Measurements from ENCODE around the gene GATA2.

GATA2 gene

GRCh38 chr3:128482666-128483656, 10.0 kb downstream of the GATA2 start:
- Histone ChIP-seq H3K36me3 (ENCODE audit: control insufficient read depth in 4 of 4, insufficient read depth in 4 of 4, low read length in 3 of 4) (peaks cover 6 to 68% (median 48%) of the 10 kb centered on the region in 4 experiments), H3K4me3 (ENCODE audit: control insufficient read depth in 1 of 7, extremely low read depth in 1 of 7, insufficient read depth in 4 of 7, low read depth in 2 of 7, low read length in 6 of 7) (peak overlapping the region in 6 of 7 experiments; percentile 54 to 98 (median 88)), H3K27me3 (replicated peaks in 2 of 5; ENCODE audit: control insufficient read depth in 4 of 5, insufficient read depth in 5 of 5, low read length in 4 of 5) (no peaks in the 10 kb centered on the region), H3K9me3 (ENCODE audit: control extremely low read depth in 1 of 5, control insufficient read depth in 4 of 5, insufficient read depth in 2 of 5, low read depth in 1 of 5, low read length in 4 of 5) (no peaks in the 10 kb centered on the region), H3K4me1 (ENCODE audit: control extremely low read depth in 1 of 4, control insufficient read depth in 4 of 4, insufficient read depth in 4 of 4, low read length in 3 of 4) (peaks cover 6 to 74% (median 67%) of the 10 kb centered on the region in 4 experiments), H3K27ac (ENCODE audit: insufficient read depth in 1 of 2, low read depth in 1 of 2, low read length in 2 of 2, poor library complexity in 1 of 2, severe bottlenecking in 2 of 2) (peak overlapping the region; percentile 83 to 93)
- POLR2A ChIA-PET: interaction anchor here (0.7 to 2.4 kb wide), 8 partner anchors 10 to 126 kb away, joined by 3 to 15 read pairs (median 4); partner anchors contain the start of genes DNAJB8 and GATA2
- whole genome bisulfite sequencing (ENCODE audit: insufficient coverage): 0% methylated on average over 11 of the region's 33 CpGs
- peak; percentile 98 to 99 (median 99) for DNase-seq
- CTCF ChIA-PET: interaction anchor here (0.8 to 6.7 kb wide), 23 partner anchors 8 to 387 kb away, joined by 3 to 34 read pairs (median 5); partner anchors contain the start of gene GATA2

- 70% methylated on average over 11 of the region's 11 CpGs for WGBS (ENCODE audit: insufficient coverage)
- DNase-seq: no peak
- Histone ChIP-seq H3K4me3 (ENCODE audit: control insufficient read depth in 1 of 7, extremely low read depth in 1 of 7, insufficient read depth in 4 of 7, low read depth in 2 of 7, low read length in 6 of 7) (peak overlapping the region in 6 of 7 experiments; percentile 37 to 98 (median 62)), H3K4me1 (ENCODE audit: control extremely low read depth in 1 of 4, control insufficient read depth in 4 of 4, insufficient read depth in 4 of 4, low read length in 3 of 4) (peaks cover 6 to 73% (median 65%) of the 10 kb centered on the region in 4 experiments), H3K27ac (ENCODE audit: insufficient read depth in 1 of 2, low read depth in 1 of 2, low read length in 2 of 2, poor library complexity in 1 of 2, severe bottlenecking in 2 of 2) (peak overlapping the region; percentile 33 to 93), H3K9me3 (ENCODE audit: control extremely low read depth in 1 of 5, control insufficient read depth in 4 of 5, insufficient read depth in 2 of 5, low read depth in 1 of 5, low read length in 4 of 5) (no peaks in the 10 kb centered on the region), H3K36me3 (ENCODE audit: control insufficient read depth in 4 of 4, insufficient read depth in 4 of 4, low read length in 3 of 4) (peaks cover 6 to 68% (median 48%) of the 10 kb centered on the region in 4 experiments), H3K27me3 (replicated peaks in 2 of 5; ENCODE audit: control insufficient read depth in 4 of 5, insufficient read depth in 5 of 5, low read length in 4 of 5) (no peaks in the 10 kb centered on the region)
- POLR2A ChIA-PET: interaction anchor here (1.2 to 2.4 kb wide), 3 partner anchors 10 to 33 kb away, joined by 3 to 15 read pairs (median 4); partner anchors contain the start of gene GATA2
- CTCF ChIA-PET: interaction anchor here (0.6 to 6.7 kb wide), 18 partner anchors 7 to 126 kb away, joined by 3 to 34 read pairs (median 6); no protein-coding TSS in a partner anchor
These were observed 10.8 kb downstream of the GATA2 start for GRCh38 chr3:128482175-128482574.

DNA sequence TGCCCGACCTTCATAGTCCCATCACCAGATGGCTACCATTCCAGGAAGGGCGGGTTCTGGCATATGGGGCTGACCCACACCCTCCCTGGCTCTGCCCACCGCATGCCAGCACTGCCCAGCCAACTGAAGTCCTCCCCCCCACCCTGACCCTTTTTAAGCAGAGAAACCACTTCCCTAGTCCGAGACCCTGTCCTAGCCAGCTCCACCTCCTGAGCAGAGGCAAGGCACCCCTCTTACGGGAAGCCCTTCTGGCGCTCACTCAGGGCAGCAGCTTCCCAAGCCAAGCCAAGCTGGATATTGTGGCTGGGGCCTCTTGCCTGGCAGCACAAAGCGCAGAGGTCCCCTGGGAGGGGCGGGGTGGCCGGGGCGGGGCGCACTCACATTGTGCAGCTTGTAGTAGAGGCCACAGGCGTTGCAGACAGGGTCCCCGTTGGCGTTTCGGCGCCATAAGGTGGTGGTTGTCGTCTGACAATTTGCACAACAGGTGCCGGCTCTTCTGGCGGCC, 11.5 kb downstream of the GATA2 start:
- Histone ChIP-seq H3K27me3 (replicated peaks in 2 of 5; ENCODE audit: control insufficient read depth in 4 of 5, insufficient read depth in 5 of 5, low read length in 4 of 5) (no peaks in the 10 kb centered on the region), H3K36me3 (ENCODE audit: control insufficient read depth in 4 of 4, insufficient read depth in 4 of 4, low read length in 3 of 4) (peaks cover 6 to 63% (median 46%) of the 10 kb centered on the region in 4 experiments), H3K9me3 (ENCODE audit: control extremely low read depth in 1 of 5, control insufficient read depth in 4 of 5, insufficient read depth in 2 of 5, low read depth in 1 of 5, low read length in 4 of 5) (no peaks in the 10 kb centered on the region), H3K4me3 (ENCODE audit: control insufficient read depth in 1 of 7, extremely low read depth in 1 of 7, insufficient read depth in 4 of 7, low read depth in 2 of 7, low read length in 6 of 7) (peak overlapping the region in 2 of 7 experiments; percentile 4 to 11), H3K4me1 (ENCODE audit: control extremely low read depth in 1 of 4, control insufficient read depth in 4 of 4, insufficient read depth in 4 of 4, low read length in 3 of 4) (peaks cover 6 to 75% (median 65%) of the 10 kb centered on the region in 4 experiments), H3K27ac (ENCODE audit: insufficient read depth in 1 of 2, low read depth in 1 of 2, low read length in 2 of 2, poor library complexity in 1 of 2, severe bottlenecking in 2 of 2) (peak overlapping the region in 1 of 2 experiments; percentile 93)
- peak in 1 of 3 donors; percentile 40 for DNase-seq
- ChIA-PET CTCF (interaction anchor here (0.6 to 6.7 kb wide), 13 partner anchors 8 to 126 kb away, joined by 3 to 34 read pairs (median 6); no protein-coding TSS in a partner anchor), POLR2A (interaction anchor here (0.6 to 2.4 kb wide), 2 partner anchors 11 to 19 kb away, joined by 4 to 15 read pairs; partner anchors contain the start of gene GATA2)
- WGBS (ENCODE audit: insufficient coverage): 61% methylated on average over 17 of the region's 19 CpGs

GRCh38 chr3:128480717-128481437, 12.1 kb downstream of the GATA2 start:
- ChIA-PET CTCF (interaction anchor here (1.9 to 4.6 kb wide), 7 partner anchors 8 to 54 kb away, joined by 5 to 33 read pairs (median 7); no protein-coding TSS in a partner anchor), POLR2A (interaction anchor here (0.6 kb wide), 1 partner anchor 19 kb away, joined by 4 read pairs; no protein-coding TSS in a partner anchor)
- 90% methylated on average over 25 of the region's 27 CpGs for WGBS (ENCODE audit: insufficient coverage)
- no peak for DNase-seq
- Histone ChIP-seq H3K9me3 (ENCODE audit: control extremely low read depth in 1 of 5, control insufficient read depth in 4 of 5, insufficient read depth in 2 of 5, low read depth in 1 of 5, low read length in 4 of 5) (no peaks in the 10 kb centered on the region), H3K4me1 (ENCODE audit: control extremely low read depth in 1 of 4, control insufficient read depth in 4 of 4, insufficient read depth in 4 of 4, low read length in 3 of 4) (peaks cover 6 to 76% (median 64%) of the 10 kb centered on the region in 4 experiments), H3K36me3 (ENCODE audit: control insufficient read depth in 4 of 4, insufficient read depth in 4 of 4, low read length in 3 of 4) (peaks cover 6 to 57% (median 40%) of the 10 kb centered on the region in 4 experiments), H3K27ac (ENCODE audit: insufficient read depth in 1 of 2, low read depth in 1 of 2, low read length in 2 of 2, poor library complexity in 1 of 2, severe bottlenecking in 2 of 2) (peak overlapping the region in 1 of 2 experiments; percentile 93), H3K4me3 (ENCODE audit: control insufficient read depth in 1 of 7, extremely low read depth in 1 of 7, insufficient read depth in 4 of 7, low read depth in 2 of 7, low read length in 6 of 7) (peak overlapping the region in 2 of 7 experiments; percentile 4 to 11), H3K27me3 (replicated peaks in 2 of 5; ENCODE audit: control insufficient read depth in 4 of 5, insufficient read depth in 5 of 5, low read length in 4 of 5) (no peaks in the 10 kb centered on the region)

GRCh38 chr3:128480278-128480677, 12.7 kb downstream of the GATA2 start:
- Histone ChIP-seq H3K36me3 (ENCODE audit: control insufficient read depth in 4 of 4, insufficient read depth in 4 of 4, low read length in 3 of 4) (peaks cover 6 to 51% (median 35%) of the 10 kb centered on the region in 4 experiments), H3K4me1 (ENCODE audit: control extremely low read depth in 1 of 4, control insufficient read depth in 4 of 4, insufficient read depth in 4 of 4, low read length in 3 of 4) (peaks cover 6 to 70% (median 58%) of the 10 kb centered on the region in 4 experiments), H3K27ac (ENCODE audit: insufficient read depth in 1 of 2, low read depth in 1 of 2, low read length in 2 of 2, poor library complexity in 1 of 2, severe bottlenecking in 2 of 2) (peak overlapping the region in 1 of 2 experiments; percentile 67), H3K4me3 (ENCODE audit: control insufficient read depth in 1 of 7, extremely low read depth in 1 of 7, insufficient read depth in 4 of 7, low read depth in 2 of 7, low read length in 6 of 7) (no peak overlapping the region), H3K27me3 (replicated peaks in 2 of 5; ENCODE audit: control insufficient read depth in 4 of 5, insufficient read depth in 5 of 5, low read length in 4 of 5) (no peaks in the 10 kb centered on the region), H3K9me3 (ENCODE audit: control extremely low read depth in 1 of 5, control insufficient read depth in 4 of 5, insufficient read depth in 2 of 5, low read depth in 1 of 5, low read length in 4 of 5) (no peaks in the 10 kb centered on the region)
- ChIA-PET POLR2A (no interaction called here), CTCF (interaction anchor here (0.9 to 4.6 kb wide), 5 partner anchors 9 to 126 kb away, joined by 3 to 33 read pairs (median 5); no protein-coding TSS in a partner anchor)
- no peak for DNase-seq
- WGBS (ENCODE audit: insufficient coverage): 49% methylated on average over 4 of the region's 11 CpGs

DNA sequence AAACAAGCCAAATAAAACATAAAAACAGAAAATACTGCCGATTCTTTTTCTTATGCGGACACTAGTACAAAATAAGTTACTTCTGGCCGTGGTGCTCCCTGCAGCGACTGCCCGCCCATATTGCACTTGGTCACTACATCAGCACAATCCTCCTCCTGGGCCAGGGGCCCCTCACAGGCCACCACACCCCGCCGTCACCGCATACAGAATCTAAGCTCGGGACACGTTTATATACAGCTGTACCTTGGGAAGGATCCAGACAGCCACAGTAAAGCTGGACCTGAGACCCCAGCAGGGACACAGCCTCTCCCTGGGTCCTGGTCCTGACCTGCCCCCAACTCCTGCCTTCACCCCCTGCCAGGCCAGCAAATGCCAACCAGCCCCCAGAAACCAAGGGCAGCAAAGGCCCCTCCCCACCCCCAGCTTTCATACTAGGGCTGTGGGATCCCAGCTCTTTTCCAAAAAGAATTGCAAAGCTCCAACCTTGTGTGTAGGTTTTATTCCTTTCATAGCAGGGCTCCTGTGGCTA, 13.4 kb downstream of the GATA2 start:
- Histone ChIP-seq H3K27ac (ENCODE audit: insufficient read depth in 1 of 2, low read depth in 1 of 2, low read length in 2 of 2, poor library complexity in 1 of 2, severe bottlenecking in 2 of 2) (peak overlapping the region in 1 of 2 experiments; percentile 67), H3K9me3 (ENCODE audit: control extremely low read depth in 1 of 5, control insufficient read depth in 4 of 5, insufficient read depth in 2 of 5, low read depth in 1 of 5, low read length in 4 of 5) (no peaks in the 10 kb centered on the region), H3K36me3 (ENCODE audit: control insufficient read depth in 4 of 4, insufficient read depth in 4 of 4, low read length in 3 of 4) (peaks cover 6 to 45% (median 34%) of the 10 kb centered on the region in 4 experiments), H3K4me1 (ENCODE audit: control extremely low read depth in 1 of 4, control insufficient read depth in 4 of 4, insufficient read depth in 4 of 4, low read length in 3 of 4) (peaks cover 2 to 64% (median 52%) of the 10 kb centered on the region in 4 experiments), H3K27me3 (replicated peaks in 2 of 5; ENCODE audit: control insufficient read depth in 4 of 5, insufficient read depth in 5 of 5, low read length in 4 of 5) (no peaks in the 10 kb centered on the region), H3K4me3 (ENCODE audit: control insufficient read depth in 1 of 7, extremely low read depth in 1 of 7, insufficient read depth in 4 of 7, low read depth in 2 of 7, low read length in 6 of 7) (no peak overlapping the region)
- ChIA-PET CTCF (interaction anchor here (0.9 to 1.7 kb wide), 3 partner anchors 10 to 127 kb away, joined by 3 to 5 read pairs (median 4); no protein-coding TSS in a partner anchor), POLR2A (no interaction called here)
- DNase-seq: no peak
- 92% methylated on average over 5 of the region's 10 CpGs for WGBS (ENCODE audit: insufficient coverage)
